Activated naive CD8-positive, alpha-beta T cell treated with anti-CD3 and anti-CD28 coated beads, Interleukin-2, amount 50 U/mL, for 24 hours (primary cell): Measurements from ENCODE around the gene PLA2G4A.

Experiments used
- ATAC-seq: fragments of 150-1000 bp; cut with Tn5 transposase; one replicate; pipeline ENCODE4 v1.10.0; 2021
- DNase-seq: peaks from one replicate; pipeline ENCODE4 v3.0.0; 2021
- H3K27ac Mint-ChIP-seq: one replicate; pipeline ENCODE4 v1.8.0; 2021; ENCODE audit warnings: mild to moderate bottlenecking, mixed read lengths
- H3K27me3 Mint-ChIP-seq: one replicate; pipeline ENCODE4 v1.8.0; 2021; ENCODE audit warnings: mixed read lengths
- H3K36me3 Mint-ChIP-seq: one replicate; pipeline ENCODE4 v1.8.0; 2021; ENCODE audit warnings: low read depth, mixed read lengths
- H3K4me1 Mint-ChIP-seq: one replicate; pipeline ENCODE4 v1.8.0; 2021; ENCODE audit warnings: mixed read lengths
- H3K4me3 Mint-ChIP-seq: one replicate; pipeline ENCODE4 v1.8.0; 2021; ENCODE audit warnings: mild to moderate bottlenecking, moderate library complexity, mixed read lengths
- H3K9me3 Mint-ChIP-seq: one replicate; pipeline ENCODE4 v1.8.0; 2021; ENCODE audit warnings: mixed read lengths

PLA2G4A gene

GRCh38 chr1:187006896-187007295 is 178.1 kb downstream of the PLA2G4A start:
- DNase-seq (no peak), ATAC-seq (no peak)
- peaks cover 1% of the 10 kb centered on the region for H3K36me3 Mint-ChIP-seq
- H3K27me3 Mint-ChIP-seq = peaks cover 3% of the 10 kb centered on the region
- peaks cover 10% of the 10 kb centered on the region for H3K9me3 Mint-ChIP-seq
- no peak overlapping the region for H3K4me3 Mint-ChIP-seq
- no peak overlapping the region for H3K27ac Mint-ChIP-seq
- H3K4me1 Mint-ChIP-seq = no peaks in the 10 kb centered on the region

GRCh38 chr1:187009320-187009719 is 180.6 kb downstream of the PLA2G4A start:
- ATAC-seq (no peak), DNase-seq (no peak)
- Mint-ChIP-seq H3K4me1 (no peaks in the 10 kb centered on the region), H3K36me3 (peaks cover 1% of the 10 kb centered on the region), H3K27ac (no peak overlapping the region), H3K9me3 (peaks cover 10% of the 10 kb centered on the region), H3K27me3 (no peaks in the 10 kb centered on the region), H3K4me3 (no peak overlapping the region)

GRCh38 chr1:187010571-187011309 is 182.0 kb downstream of the PLA2G4A start:
- H3K27ac Mint-ChIP-seq = no peak overlapping the region
- ATAC-seq = no peak
- no peak for DNase-seq
- no peaks in the 10 kb centered on the region for H3K4me1 Mint-ChIP-seq
- no peak overlapping the region for H3K4me3 Mint-ChIP-seq
- peaks cover 1% of the 10 kb centered on the region for H3K36me3 Mint-ChIP-seq
- H3K27me3 Mint-ChIP-seq = no peaks in the 10 kb centered on the region
- H3K9me3 Mint-ChIP-seq = peaks cover 10% of the 10 kb centered on the region

GRCh38 chr1:187013582-187014200 is 184.9 kb downstream of the PLA2G4A start:
- Mint-ChIP-seq H3K27ac (no peak overlapping the region), H3K36me3 (peaks cover 1% of the 10 kb centered on the region), H3K4me1 (no peaks in the 10 kb centered on the region), H3K27me3 (no peaks in the 10 kb centered on the region), H3K9me3 (peaks cover 15% of the 10 kb centered on the region), H3K4me3 (no peak overlapping the region)
- no peak for DNase-seq
- ATAC-seq = no peak

- Mint-ChIP-seq H3K4me1 (no peaks in the 10 kb centered on the region), H3K36me3 (no peaks in the 10 kb centered on the region), H3K27me3 (peaks cover 5% of the 10 kb centered on the region), H3K27ac (no peak overlapping the region), H3K4me3 (no peak overlapping the region), H3K9me3 (peaks cover 10% of the 10 kb centered on the region)
- ATAC-seq (no peak), DNase-seq (no peak)
Measured at GRCh38 chr1:187018291-187018690, 189.5 kb downstream of the PLA2G4A start.

GRCh38 chr1:187027253-187027652 is 198.5 kb downstream of the PLA2G4A start:
- no peak overlapping the region for H3K4me3 Mint-ChIP-seq
- peaks cover 2% of the 10 kb centered on the region for H3K36me3 Mint-ChIP-seq
- DNase-seq = no peak
- peaks cover 22% of the 10 kb centered on the region for H3K9me3 Mint-ChIP-seq
- no peak overlapping the region for H3K27ac Mint-ChIP-seq
- no peaks in the 10 kb centered on the region for H3K4me1 Mint-ChIP-seq
- H3K27me3 Mint-ChIP-seq = no peaks in the 10 kb centered on the region
- no peak for ATAC-seq

- peaks cover 22% of the 10 kb centered on the region for H3K9me3 Mint-ChIP-seq
- no peak overlapping the region for H3K27ac Mint-ChIP-seq
- ATAC-seq = no peak
Measured at GRCh38 chr1:187032316-187032981, 203.7 kb downstream of the PLA2G4A start.

GRCh38 chr1:187032982-187033692 is 204.4 kb downstream of the PLA2G4A start:
- ATAC-seq (no peak), DNase-seq (no peak)
- Mint-ChIP-seq H3K27me3 (no peaks in the 10 kb centered on the region), H3K4me1 (no peaks in the 10 kb centered on the region), H3K4me3 (no peak overlapping the region), H3K9me3 (peaks cover 18% of the 10 kb centered on the region), H3K36me3 (peaks cover 2% of the 10 kb centered on the region), H3K27ac (no peak overlapping the region)

More at GRCh38 chr1:187032316-187032981, 203.7 kb downstream of the PLA2G4A start:
- no peak for DNase-seq
- Mint-ChIP-seq H3K4me1 (no peaks in the 10 kb centered on the region), H3K4me3 (no peak overlapping the region), H3K27me3 (no peaks in the 10 kb centered on the region), H3K36me3 (peaks cover 2% of the 10 kb centered on the region)

- Mint-ChIP-seq H3K9me3 (peaks cover 13% of the 10 kb centered on the region), H3K27ac (no peak overlapping the region), H3K27me3 (no peaks in the 10 kb centered on the region), H3K36me3 (peaks cover 2% of the 10 kb centered on the region), H3K4me3 (no peak overlapping the region), H3K4me1 (no peaks in the 10 kb centered on the region)
- ATAC-seq = no peak
- no peak for DNase-seq
Measured at GRCh38 chr1:187033693-187034390, 205.1 kb downstream of the PLA2G4A start.

GRCh38 chr1:187034501-187034900 is 205.8 kb downstream of the PLA2G4A start:
- H3K27ac Mint-ChIP-seq = no peak overlapping the region
- no peak for ATAC-seq

GRCh38 chr1:187037973-187038553 is 209.3 kb downstream of the PLA2G4A start:
- Mint-ChIP-seq H3K4me1 (no peaks in the 10 kb centered on the region), H3K27ac (no peak overlapping the region), H3K36me3 (no peaks in the 10 kb centered on the region), H3K9me3 (no peaks in the 10 kb centered on the region), H3K4me3 (no peak overlapping the region), H3K27me3 (no peaks in the 10 kb centered on the region)
- DNase-seq (no peak), ATAC-seq (no peak)

More at GRCh38 chr1:187034501-187034900, 205.8 kb downstream of the PLA2G4A start:
- Mint-ChIP-seq H3K4me3 (no peak overlapping the region), H3K9me3 (peaks cover 7% of the 10 kb centered on the region), H3K36me3 (no peaks in the 10 kb centered on the region), H3K27me3 (no peaks in the 10 kb centered on the region), H3K4me1 (no peaks in the 10 kb centered on the region)
- DNase-seq = no peak
